Thoracic aorta (tissue), 2 donors: ENCODE data around the gene EFS. TPM values are rescaled to one million over a fixed set of nuclear protein-coding genes. Genes with fewer than 3 reads are reported as not detected.
A peak's percentile ranks its signal among the peaks of the same experiment; 100 is the strongest.

Experiments
- ATAC-seq: fragments of 150-250 bp; one replicate; pipeline ENCODE4 v1.8.0; 2017; ENCODE audit warnings: low read depth; ENCODE audit not compliant: insufficient number of reproducible peaks, low FRiP score
- DNase-seq: peaks from one replicate; pipeline ENCODE4 v3.0.0-alpha.2; 2020; ENCODE audit warnings: low spot score
- H3K27ac ChIP-seq, 2 donors: fragments of 200-600 bp; sonication (generic); 1 replicate in 1 of 2; 2 replicates in 1 of 2; pipeline ENCODE4 v1.5.1; 2016; ENCODE audit warnings: mild to moderate bottlenecking in 2 of 2, moderate library complexity in 2 of 2
- H3K27me3 ChIP-seq: fragments of 200-600 bp; sonication (generic); replicated peaks from 2 replicates; pipeline ENCODE4 v1.6.0; 2016; ENCODE audit warnings: mild to moderate bottlenecking; ENCODE audit not compliant: insufficient read depth
- H3K36me3 ChIP-seq: fragments of 200-600 bp; sonication (generic); one replicate; pipeline ENCODE4 v1.5.1; 2016
- H3K4me1 ChIP-seq, 2 donors: fragments of 200-600 bp; sonication (generic); 1 replicate in 1 of 2; 2 replicates in 1 of 2; pipeline versions ENCODE4 v1.5.1 to v1.6.0; 2016; ENCODE audit warnings: low read depth in 2 of 2, mild to moderate bottlenecking in 1 of 2; ENCODE audit not compliant: control insufficient read depth in 1 of 2
- H3K4me3 ChIP-seq: fragments of 200-600 bp; sonication (generic); 2 replicates; pipeline ENCODE4 v1.5.1; 2016; ENCODE audit warnings: mild to moderate bottlenecking
- H3K9me3 ChIP-seq: fragments of 200-600 bp; sonication (generic); 2 replicates; pipeline ENCODE4 v1.5.1; 2016
- total RNA-seq, 2 donors: library from RNA; depleted of rRNA; stranded (reverse); fragments of >200 nt; gene quantifications; one replicate each; pipeline versions ENCODE4 v1.1.0 to v1.2.3, GENCODE V29; 2016
- TF ChIP-seq, protein P1 (sequence below): fragments of 200-600 bp; sonication (generic); IDR thresholded peaks from one replicate; pipeline ENCODE4 v1.5.1; 2019; ENCODE audit warnings: antibody characterized with exemption

The EFS gene
- total RNA-seq, 2 donors from 2014 or later: 23.3 to 38.2 TPM

DNA sequence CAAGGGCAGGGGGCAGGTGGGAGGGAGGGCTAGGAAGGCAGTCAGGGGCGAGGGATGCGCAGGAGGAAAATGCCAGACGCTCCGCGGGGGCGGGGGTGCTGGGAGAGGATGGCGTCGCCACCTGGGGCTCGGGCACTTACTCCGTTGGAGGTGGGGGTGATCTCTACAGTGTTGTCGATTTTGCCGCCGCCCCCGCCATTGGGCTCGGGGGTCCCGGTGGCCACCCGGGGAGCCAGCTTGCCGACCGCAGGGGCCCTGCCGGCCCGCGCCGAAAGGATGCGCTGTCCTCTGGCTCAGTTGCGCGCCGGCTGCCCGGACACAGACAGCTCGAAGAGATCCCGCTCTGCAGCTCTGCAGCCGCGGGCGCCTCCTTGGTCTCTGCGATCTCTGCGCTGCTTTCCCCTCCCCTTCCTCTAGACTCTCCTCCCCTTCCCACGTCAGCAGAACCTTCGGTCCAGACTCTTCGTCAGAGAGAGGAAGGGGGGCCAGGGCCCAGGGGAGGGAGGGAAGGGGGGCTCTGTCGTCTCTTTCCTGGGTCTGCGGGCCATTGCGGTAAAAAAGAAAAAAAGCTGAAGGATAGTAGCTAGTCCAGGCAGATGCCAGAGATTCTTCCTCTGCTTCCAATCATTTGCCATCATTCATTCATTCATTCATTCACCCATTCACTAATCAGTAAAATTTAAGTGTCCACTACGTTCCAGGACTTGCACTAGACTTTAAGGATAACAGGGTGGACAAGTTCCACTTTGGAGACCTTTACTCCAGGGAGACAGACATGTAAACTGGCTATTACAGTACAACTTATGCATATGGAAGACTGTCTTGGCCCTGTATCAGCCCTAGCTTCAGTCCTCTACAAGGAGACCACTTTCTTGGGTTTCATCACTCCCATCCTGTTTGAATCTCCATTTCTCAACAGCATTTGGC lies 12.2 kb downstream of the EFS start, which contains the start of gene SLC22A17:
TSS of gene SLC22A17 (minus strand) at position 382 of the 927 bp plus-strand sequence.
- Histone ChIP-seq H3K9me3 (no peaks in the 10 kb centered on the region), H3K36me3 (no peaks in the 10 kb centered on the region), H3K4me1 (peaks cover 3 to 9% of the 10 kb centered on the region in 2 donors), H3K27ac (peak within 1 kb of the TSS in 1 of 2 donors; percentile 18), H3K4me3 (peak within 1 kb of the TSS; percentile 92), H3K27me3 (no peaks in the 10 kb centered on the region)
- ATAC-seq (peak; percentile 72), DNase-seq (peak; percentile 61)
- TF ChIP-seq, protein P1, sequence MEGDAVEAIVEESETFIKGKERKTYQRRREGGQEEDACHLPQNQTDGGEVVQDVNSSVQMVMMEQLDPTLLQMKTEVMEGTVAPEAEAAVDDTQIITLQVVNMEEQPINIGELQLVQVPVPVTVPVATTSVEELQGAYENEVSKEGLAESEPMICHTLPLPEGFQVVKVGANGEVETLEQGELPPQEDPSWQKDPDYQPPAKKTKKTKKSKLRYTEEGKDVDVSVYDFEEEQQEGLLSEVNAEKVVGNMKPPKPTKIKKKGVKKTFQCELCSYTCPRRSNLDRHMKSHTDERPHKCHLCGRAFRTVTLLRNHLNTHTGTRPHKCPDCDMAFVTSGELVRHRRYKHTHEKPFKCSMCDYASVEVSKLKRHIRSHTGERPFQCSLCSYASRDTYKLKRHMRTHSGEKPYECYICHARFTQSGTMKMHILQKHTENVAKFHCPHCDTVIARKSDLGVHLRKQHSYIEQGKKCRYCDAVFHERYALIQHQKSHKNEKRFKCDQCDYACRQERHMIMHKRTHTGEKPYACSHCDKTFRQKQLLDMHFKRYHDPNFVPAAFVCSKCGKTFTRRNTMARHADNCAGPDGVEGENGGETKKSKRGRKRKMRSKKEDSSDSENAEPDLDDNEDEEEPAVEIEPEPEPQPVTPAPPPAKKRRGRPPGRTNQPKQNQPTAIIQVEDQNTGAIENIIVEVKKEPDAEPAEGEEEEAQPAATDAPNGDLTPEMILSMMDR: no peak

DNA sequence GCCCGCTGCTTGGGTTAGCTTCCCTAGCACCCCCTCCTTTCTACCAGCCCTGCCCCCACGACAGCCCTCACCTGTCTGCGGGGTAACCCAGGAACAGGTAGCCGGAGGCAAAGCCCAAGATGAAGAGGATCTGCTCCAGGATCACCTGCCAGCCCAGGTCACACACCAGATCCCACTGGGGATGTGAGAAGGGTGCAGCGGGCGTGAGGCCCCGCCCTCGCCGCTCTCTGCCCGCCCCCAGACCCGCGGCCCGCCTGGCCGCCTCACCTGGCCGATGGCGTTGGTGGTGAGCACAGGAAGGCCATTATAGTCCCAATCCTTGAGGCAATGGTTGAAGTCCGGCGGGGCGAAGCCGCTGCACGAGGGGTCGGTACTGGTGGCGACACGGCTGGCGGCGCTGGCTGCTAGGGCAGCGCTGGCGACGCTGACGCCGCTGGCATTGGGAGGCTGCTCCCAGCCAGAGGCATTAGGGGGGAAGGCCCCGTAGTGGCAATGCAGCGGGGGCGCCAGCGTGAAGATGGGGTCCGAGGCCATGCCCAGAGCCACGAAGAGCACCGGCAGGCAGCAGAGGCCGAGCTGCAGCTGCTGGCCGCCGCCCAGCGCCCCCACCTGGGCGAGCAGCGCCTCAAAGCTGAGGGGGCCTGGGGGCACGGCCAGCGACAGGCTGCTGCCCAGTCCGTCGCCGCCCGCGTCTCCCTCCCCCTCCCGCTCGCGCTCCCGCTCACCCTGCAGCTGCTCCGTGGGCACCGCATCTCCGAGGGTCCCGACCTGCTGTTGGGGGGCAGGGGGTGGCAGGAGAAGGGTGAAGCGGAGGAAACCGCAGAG lies 13.1 kb downstream of the EFS start:
- Histone ChIP-seq H3K36me3 (no peaks in the 10 kb centered on the region), H3K27me3 (no peaks in the 10 kb centered on the region), H3K4me3 (peak overlapping the region; percentile 92), H3K4me1 (peaks cover 3 to 9% of the 10 kb centered on the region in 2 donors), H3K9me3 (no peaks in the 10 kb centered on the region), H3K27ac (no peak overlapping the region)
- TF ChIP-seq, protein P1: no peak
- ATAC-seq: no peak
- DNase-seq: no peak

DNA sequence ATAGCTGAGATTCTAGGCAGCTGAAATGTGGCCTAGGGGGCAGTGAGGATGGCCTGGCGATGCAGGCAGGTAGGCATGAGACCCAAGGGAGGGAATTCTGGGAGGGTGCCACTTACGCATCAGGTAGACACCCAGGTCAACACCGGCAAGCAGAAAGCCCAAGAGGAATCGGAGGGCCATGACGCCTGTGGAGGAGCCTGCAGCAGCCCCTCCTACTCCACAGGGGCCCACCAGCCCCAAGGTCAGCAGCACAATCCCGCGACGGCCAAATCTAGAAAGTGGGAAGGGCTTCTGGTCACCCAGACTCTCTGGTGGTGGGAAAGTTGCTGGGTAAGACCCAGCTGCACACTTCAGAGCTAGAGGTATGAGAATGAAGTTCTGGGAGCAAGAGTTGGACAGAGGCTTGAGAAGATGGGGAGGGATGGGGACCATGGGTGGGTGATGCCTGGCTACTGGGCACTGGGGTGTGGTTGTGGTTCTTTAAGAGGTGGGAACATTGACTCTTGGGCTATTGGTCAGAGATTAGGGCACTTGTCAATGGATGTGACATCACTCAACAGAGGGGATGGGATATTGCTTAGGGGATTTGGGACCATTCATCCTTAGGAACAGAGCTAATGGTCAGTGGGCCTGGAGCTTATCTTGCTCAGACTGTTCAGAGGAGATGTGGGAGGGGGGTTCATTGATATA lies 15.7 kb downstream of the EFS start:
- TF ChIP-seq, protein P1: no peak
- ATAC-seq: no peak
- Histone ChIP-seq H3K27me3 (no peaks in the 10 kb centered on the region), H3K27ac (no peak overlapping the region), H3K36me3 (no peaks in the 10 kb centered on the region), H3K4me1 (peaks cover 3 to 9% of the 10 kb centered on the region in 2 donors), H3K4me3 (no peak overlapping the region), H3K9me3 (no peaks in the 10 kb centered on the region)
- no peak for DNase-seq

DNA sequence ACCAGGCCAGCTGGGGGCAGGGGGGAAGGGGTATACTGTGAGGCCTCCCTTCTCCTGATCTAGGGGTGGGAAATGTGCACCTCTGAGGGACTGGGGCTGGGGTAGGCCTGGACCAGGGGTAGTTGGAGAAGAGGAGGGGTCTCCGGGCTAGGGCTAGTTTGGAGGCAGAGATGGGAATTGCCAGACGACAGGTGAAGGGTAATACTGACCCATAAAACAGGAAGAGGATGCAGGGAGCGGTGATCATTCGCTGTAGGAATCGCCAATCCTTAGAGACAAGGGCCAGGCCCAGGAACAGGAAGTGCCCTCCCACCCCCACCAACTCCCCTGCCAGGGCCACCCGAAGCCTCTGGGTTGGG lies 16.7 kb downstream of the EFS start:
- Histone ChIP-seq H3K4me3 (no peak overlapping the region), H3K4me1 (peaks cover 3 to 9% of the 10 kb centered on the region in 2 donors), H3K27ac (no peak overlapping the region), H3K27me3 (no peaks in the 10 kb centered on the region), H3K9me3 (no peaks in the 10 kb centered on the region), H3K36me3 (no peaks in the 10 kb centered on the region)
- ATAC-seq (no peak), DNase-seq (no peak)
- TF ChIP-seq, protein P1: no peak
